Fibroblast of the aortic adventitia (primary cell): ENCODE results near the gene TCL1A. TPM values are rescaled to one million over a fixed set of nuclear protein-coding genes. Genes with fewer than 3 reads are reported as not detected.
"Not testable (repeated sequence)": the region's sequence is repeated elsewhere in the genome, so short reads cannot be mapped to it uniquely, and the experiment has no call there.

Experiments
- DNase-seq: peaks from one replicate; pipeline ENCODE4 v3.0.0-alpha.2; 2010; ENCODE audit warnings: low read depth
- H3K4me3 ChIP-seq: 2 replicates; pipeline ENCODE4 v1.5.1; 2011; ENCODE audit warnings: low read depth, mild to moderate bottlenecking, control low read depth, low read length, moderate library complexity
- total RNA-seq: library from RNA; depleted of rRNA; stranded (reverse); fragments of >200 nt; gene quantifications from 2 replicates; pipeline ENCODE4 v1.2.3, GENCODE V29; 2012; ENCODE audit warnings: low replicate concordance
- TF ChIP-seq, protein P1 (sequence below): IDR thresholded peaks from 2 replicates; pipeline ENCODE4 v1.5.1; 2011; ENCODE audit warnings: mild to moderate bottlenecking, low read length, control low read depth, inconsistent platforms; ENCODE audit not compliant: insufficient read depth

Gene TCL1A
- total RNA-seq, 1 donor = not detected

DNA sequence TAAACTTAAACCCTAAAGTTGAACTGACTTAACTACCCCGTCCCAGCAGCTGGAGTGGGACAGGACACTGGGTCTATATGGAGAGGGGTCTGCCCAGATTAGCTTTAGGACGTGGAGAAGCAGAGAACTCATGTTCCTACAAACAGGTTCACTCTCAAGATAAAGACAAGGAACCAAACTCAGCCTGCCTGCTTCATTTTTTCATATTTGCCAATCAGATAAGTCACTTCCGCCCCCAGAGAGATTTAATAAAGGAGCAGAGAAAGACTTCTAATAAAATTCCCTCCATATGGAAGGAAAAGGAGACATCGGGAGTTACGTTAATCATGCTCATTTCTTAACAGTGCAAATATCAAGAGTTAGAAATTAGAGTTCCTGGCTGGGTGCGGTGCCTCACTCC, 42.2 kb upstream of the TCL1A start:
- TF ChIP-seq, protein P1, sequence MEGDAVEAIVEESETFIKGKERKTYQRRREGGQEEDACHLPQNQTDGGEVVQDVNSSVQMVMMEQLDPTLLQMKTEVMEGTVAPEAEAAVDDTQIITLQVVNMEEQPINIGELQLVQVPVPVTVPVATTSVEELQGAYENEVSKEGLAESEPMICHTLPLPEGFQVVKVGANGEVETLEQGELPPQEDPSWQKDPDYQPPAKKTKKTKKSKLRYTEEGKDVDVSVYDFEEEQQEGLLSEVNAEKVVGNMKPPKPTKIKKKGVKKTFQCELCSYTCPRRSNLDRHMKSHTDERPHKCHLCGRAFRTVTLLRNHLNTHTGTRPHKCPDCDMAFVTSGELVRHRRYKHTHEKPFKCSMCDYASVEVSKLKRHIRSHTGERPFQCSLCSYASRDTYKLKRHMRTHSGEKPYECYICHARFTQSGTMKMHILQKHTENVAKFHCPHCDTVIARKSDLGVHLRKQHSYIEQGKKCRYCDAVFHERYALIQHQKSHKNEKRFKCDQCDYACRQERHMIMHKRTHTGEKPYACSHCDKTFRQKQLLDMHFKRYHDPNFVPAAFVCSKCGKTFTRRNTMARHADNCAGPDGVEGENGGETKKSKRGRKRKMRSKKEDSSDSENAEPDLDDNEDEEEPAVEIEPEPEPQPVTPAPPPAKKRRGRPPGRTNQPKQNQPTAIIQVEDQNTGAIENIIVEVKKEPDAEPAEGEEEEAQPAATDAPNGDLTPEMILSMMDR = no peak
- no peak overlapping the region for H3K4me3 ChIP-seq
- no peak for DNase-seq

DNA sequence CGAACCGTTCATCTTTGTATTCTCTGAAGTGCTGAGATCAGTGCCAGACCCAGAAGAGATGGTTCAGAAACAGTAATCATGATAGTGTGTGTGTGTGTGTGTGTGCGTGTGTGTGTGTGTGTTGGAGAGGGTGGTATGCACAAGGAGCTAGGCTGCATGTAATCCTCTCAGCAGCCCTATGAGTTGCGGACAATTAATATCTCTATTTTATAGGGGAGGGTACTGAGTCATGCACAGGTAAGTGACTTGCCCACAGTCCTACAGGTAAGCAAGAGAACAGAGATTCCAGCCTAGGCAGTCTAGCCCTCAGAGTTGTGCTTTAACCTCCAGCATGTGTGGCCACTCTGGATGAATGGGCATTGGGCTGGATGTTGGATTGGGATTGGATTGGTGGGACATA, 27.9 kb upstream of the TCL1A start:
- TF ChIP-seq, protein P1 = no peak
- no peak overlapping the region for H3K4me3 ChIP-seq
- DNase-seq = no peak

GRCh38 chr14:95741038-95741490, 27.1 kb upstream of the TCL1A start:
- H3K4me3 ChIP-seq = no peak overlapping the region
- no peak for DNase-seq
- TF ChIP-seq, protein P1 = no peak

- H3K4me3 ChIP-seq = no peak overlapping the region
- DNase-seq = no peak
- TF ChIP-seq, protein P1 = no peak
Observed at GRCh38 chr14:95739356-95739755, 25.4 kb upstream of the TCL1A start.

DNA sequence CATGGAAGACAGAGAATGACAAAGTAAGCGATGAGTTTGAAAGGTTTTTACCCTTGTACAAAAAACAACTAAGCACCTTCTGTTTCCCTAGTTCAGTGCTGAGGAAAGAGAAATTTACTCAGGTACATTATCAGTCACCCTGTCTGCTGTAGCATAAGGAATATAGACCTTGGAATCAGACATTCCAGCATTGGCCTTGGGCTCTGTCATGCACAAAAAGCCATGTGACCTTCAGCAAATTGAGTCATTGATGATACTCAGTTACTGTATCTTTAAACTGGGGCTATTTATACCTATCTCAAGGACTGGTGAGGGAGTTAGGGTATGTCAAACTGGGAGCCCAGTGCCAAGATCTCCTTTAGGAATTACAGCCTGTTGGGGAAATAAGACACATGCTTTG, 19.3 kb upstream of the TCL1A start:
- DNase-seq = no peak
- TF ChIP-seq, protein P1 = no peak
- no peak overlapping the region for H3K4me3 ChIP-seq

- TF ChIP-seq, protein P1 = no peak
- no peak overlapping the region for H3K4me3 ChIP-seq
- DNase-seq = no peak
Observed at GRCh38 chr14:95730126-95730525, 16.2 kb upstream of the TCL1A start.

DNA sequence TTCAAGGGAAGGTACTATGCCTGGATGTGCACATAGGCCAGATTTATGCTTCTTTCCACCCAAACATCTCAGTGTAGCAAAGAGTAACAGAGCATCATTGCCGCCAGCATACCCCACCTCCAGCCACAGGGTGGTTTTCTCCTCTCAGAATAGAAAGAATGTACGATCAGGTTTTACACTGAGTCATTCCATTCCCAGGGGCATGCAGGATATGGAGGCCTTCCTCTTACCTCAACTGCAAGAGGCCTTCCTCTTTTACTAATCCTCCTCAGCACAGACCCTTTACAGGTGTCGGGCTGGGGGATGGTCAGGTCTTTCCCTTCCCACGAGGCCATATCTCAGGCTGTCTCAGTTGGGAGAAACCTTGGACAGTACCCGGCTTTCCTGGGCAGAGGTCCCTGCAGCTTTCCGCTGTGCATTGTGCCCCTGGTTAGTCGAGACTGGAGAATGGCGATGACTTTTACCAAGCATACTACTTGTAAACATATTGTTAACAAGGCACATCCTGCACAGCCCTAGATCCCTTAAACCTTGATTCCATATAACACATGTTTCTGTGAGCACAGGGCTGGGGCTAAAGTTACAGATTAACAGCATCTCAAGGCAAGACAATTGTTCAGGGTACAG, 15.6 kb upstream of the TCL1A start:
- not testable (repeated sequence) for H3K4me3 ChIP-seq, DNase-seq
